Endothelial cell of umbilical vein (primary cell): ENCODE results near the gene CD74. TPM values are rescaled to one million over a fixed set of nuclear protein-coding genes. Genes with fewer than 3 reads are reported as not detected.

Source experiments
- BruUV-seq: library from RNA; stranded (reverse); fragments of 400-500 nt; replicated peaks from 2 replicates; lab custom pipeline; 2021; lab: Mats Ljungman, UMichigan
- CTCF ChIA-PET: fragments of 300-600, 350-600 bp; sonication (Branson Sonifier 250); formaldehyde crosslinking; loops from one replicate; lab custom pipeline; 2021; ENCODE audit warnings: antibody characterized with exemption, inconsistent platforms; lab: Charles Lee
- POLR2A ChIA-PET: fragments of 300-600, 350-600 bp; sonication (Branson Sonifier 250); formaldehyde crosslinking; loops from one replicate; lab custom pipeline; 2021; ENCODE audit warnings: antibody characterized with exemption, inconsistent platforms; lab: Charles Lee
- DNase-seq: peaks from one replicate; pipeline ENCODE4 v3.0.0-alpha.2; 2011; ENCODE audit warnings: low read depth, low spot score
- FAIRE-seq: peaks from 2 replicates; lab custom pipeline; 2011; peaks lifted over from hg19 to GRCh38; lab: Jason Lieb, UNC
- H2AFZ ChIP-seq: 2 replicates; pipeline ENCODE4 v1.6.0; 2012; ENCODE audit warnings: low read depth, low read length, control low read depth, inconsistent platforms
- H3K27ac ChIP-seq: 2 replicates; pipeline ENCODE4 v1.5.1; 2011; ENCODE audit warnings: low read depth, mild to moderate bottlenecking, control low read depth, low read length, moderate library complexity; ENCODE audit not compliant: insufficient read depth
- H3K27me3 ChIP-seq, 2 experiments: 2 replicates each; pipeline versions ENCODE4 v1.6.0 to v1.6.1; 2011; ENCODE audit warnings: low read length in 2 of 2, mixed read lengths in 1 of 2; ENCODE audit not compliant: control insufficient read depth in 2 of 2, insufficient read depth in 2 of 2
- H3K36me3 ChIP-seq, 2 experiments: 2 replicates in 1 of 2; 3 replicates in 1 of 2; pipeline ENCODE4 v1.5.1; 2011; ENCODE audit warnings: low read length in 2 of 2, mild to moderate bottlenecking in 1 of 2, moderate library complexity in 1 of 2; ENCODE audit not compliant: control insufficient read depth in 2 of 2, insufficient read depth in 2 of 2; ENCODE audit errors: extremely low read depth in 1 of 2
- H3K4me1 ChIP-seq: 3 replicates; pipeline ENCODE4 v1.5.1; 2011; ENCODE audit warnings: mild to moderate bottlenecking, low read length; ENCODE audit not compliant: control insufficient read depth, insufficient read depth; ENCODE audit errors: extremely low read depth
- H3K4me2 ChIP-seq: 2 replicates; pipeline ENCODE4 v1.6.1; 2011; ENCODE audit warnings: low read length, control low read depth, mixed read lengths; ENCODE audit not compliant: insufficient read depth
- H3K4me3 ChIP-seq, 3 experiments: fragments of 200-600 bp in 1 of 3; sonication (generic), shearing (Covaris generic) in 1 of 3; replicated peaks in 1 of 3; 2 replicates each; pipeline ENCODE4 v1.5.1; 2011 to 2016; ENCODE audit warnings: control low read depth in 3 of 3, low read length in 3 of 3, mild to moderate bottlenecking in 2 of 3, inconsistent platforms in 1 of 3, low read depth in 1 of 3, moderate library complexity in 1 of 3; ENCODE audit not compliant: insufficient read depth in 1 of 3
- H3K79me2 ChIP-seq: 2 replicates; pipeline ENCODE4 v1.6.0; 2012; ENCODE audit warnings: low read length, inconsistent platforms; ENCODE audit not compliant: control insufficient read depth, insufficient read depth
- H3K9ac ChIP-seq: replicated peaks from 2 replicates; pipeline ENCODE3; 2011; ENCODE audit warnings: low read length, control low read depth; ENCODE audit not compliant: insufficient read depth; ENCODE audit errors: extremely low read depth
- H3K9me1 ChIP-seq: replicated peaks from 3 replicates; pipeline ENCODE4 v1.6.0; 2011; ENCODE audit warnings: mild to moderate bottlenecking, low read length; ENCODE audit not compliant: control insufficient read depth, insufficient read depth; ENCODE audit errors: extremely low read depth
- H3K9me3 ChIP-seq: replicated peaks from 2 replicates; pipeline ENCODE4 v1.5.1; 2012; ENCODE audit warnings: low read length, inconsistent platforms; ENCODE audit not compliant: control insufficient read depth, insufficient read depth
- H4K20me1 ChIP-seq: replicated peaks from 2 replicates; pipeline ENCODE3; 2011; ENCODE audit warnings: mild to moderate bottlenecking, low read length; ENCODE audit not compliant: control insufficient read depth, insufficient read depth; ENCODE audit errors: extremely low read depth
- CTCF ChIP-seq, 2 donors: IDR thresholded peaks; 1 replicate in 1 of 2; 2 replicates in 1 of 2; pipeline ENCODE4 v1.5.1; 2011; ENCODE audit warnings: low read length in 2 of 2, mild to moderate bottlenecking in 2 of 2, moderate library complexity in 2 of 2, control low read depth in 1 of 2, inconsistent platforms in 1 of 2, low read depth in 1 of 2; ENCODE audit not compliant: insufficient read depth in 1 of 2; ENCODE audit errors: extremely low read depth in 1 of 2
- EZH2 ChIP-seq: IDR thresholded peaks from 2 replicates; pipeline ENCODE4 v1.6.1; 2012; ENCODE audit warnings: borderline replicate concordance, low read depth, mild to moderate bottlenecking, moderate library complexity, low read length, inconsistent platforms; ENCODE audit not compliant: severe bottlenecking
- FOS ChIP-seq: IDR thresholded peaks from 2 replicates; pipeline ENCODE4 v1.6.1; 2011; ENCODE audit warnings: mild to moderate bottlenecking, low read length, moderate library complexity, borderline replicate concordance; ENCODE audit not compliant: insufficient read depth
- GATA2 ChIP-seq: IDR thresholded peaks from 2 replicates; pipeline ENCODE4 v1.7.0; 2011; ENCODE audit warnings: low read depth, mild to moderate bottlenecking, moderate library complexity, mixed read lengths, low read length; ENCODE audit not compliant: insufficient read length, insufficient read depth
- JUN ChIP-seq: IDR thresholded peaks from 2 replicates; pipeline ENCODE4 v1.6.1; 2011; ENCODE audit warnings: borderline replicate concordance, low read depth; ENCODE audit not compliant: insufficient read length, insufficient read depth
- MAX ChIP-seq: IDR thresholded peaks from 2 replicates; pipeline ENCODE4 v1.6.1; 2011; ENCODE audit not compliant: insufficient read depth, insufficient read length
- MYC ChIP-seq: IDR thresholded peaks from one replicate; pipeline ENCODE4 v1.6.1; 2011; ENCODE audit warnings: mild to moderate bottlenecking, low read depth, low read length
- POLR2A ChIP-seq: IDR thresholded peaks from 2 replicates; pipeline ENCODE4 v1.6.1; 2012; ENCODE audit warnings: low read depth, mild to moderate bottlenecking, control low read depth, low read length
- POLR2AphosphoS5 ChIP-seq: IDR thresholded peaks from 2 replicates; pipeline ENCODE4 v1.6.1; 2012; ENCODE audit warnings: low read depth, mild to moderate bottlenecking, control low read depth, low read length, moderate library complexity; ENCODE audit not compliant: insufficient read depth
- dilution Hi-C: fragments of 300-500 bp; cut with MboI; formaldehyde crosslinking; loops from one replicate; pipeline ENCODE4 v1.15.0; 2019; ENCODE audit warnings: low sequenced_read_pairs; ENCODE audit not compliant: extremely low pct_ligation_motif_present
- intact Hi-C: fragments of 100-400 bp; cut with micrococcal nuclease; formaldehyde crosslinking; loops from one replicate; pipeline ENCODE4 v1.10.0; 2022
- polyA plus RNA-seq, 4 experiments: library from polyadenylated mRNA; depleted of rRNA in 3 of 4; stranded (reverse) in 3 of 4; unstranded in 1 of 4; fragments of >200 nt; gene quantifications; 2 replicates each; pipeline versions ENCODE4 v1.2.1 to v1.2.3, GENCODE V29; 2011 to 2012; ENCODE audit warnings: missing spikeins in 1 of 4
- total RNA-seq: library from RNA; stranded (reverse); gene quantifications from 2 replicates; pipeline ENCODE4 v1.2.3, GENCODE V29; 2021

CD74 gene
- total and polyA plus RNA-seq, 2 donors (not counting 3 experiments of a cell fraction or from before 2014, with no cell fraction given), result 0.62 to 1.3 TPM

- H4K20me1 ChIP-seq, result no peaks in the 10 kb centered on the region
- FAIRE-seq (no peak), DNase-seq (no peak)
- no peak overlapping the region for H3K9ac ChIP-seq
- POLR2A ChIA-PET, result no interaction called here
- no peak overlapping the region for H3K27ac ChIP-seq
- peaks cover 15 to 43% of the 10 kb centered on the region in 2 experiments for H3K36me3 ChIP-seq
- H2AFZ ChIP-seq, result no peak overlapping the region
- H3K79me2 ChIP-seq, result no peaks in the 10 kb centered on the region
- CTCF ChIA-PET, result no interaction called here
- H3K9me1 ChIP-seq, result no peaks in the 10 kb centered on the region
- H3K4me3 ChIP-seq, result no peak overlapping the region
- H3K27me3 ChIP-seq, result no peaks in the 10 kb centered on the region
- intact Hi-C loops, result no loop called here
- no TSS peak for BruUV-seq
- H3K4me2 ChIP-seq, result no peak overlapping the region
- no peaks in the 10 kb centered on the region for H3K9me3 ChIP-seq
- no peak for TF ChIP-seq MYC
- no peak for TF ChIP-seq POLR2A
- TF ChIP-seq JUN, result no peak
- no peak for TF ChIP-seq GATA2
- TF ChIP-seq FOS, result no peak
- no peak for TF ChIP-seq CTCF (IDR thresholded peaks at IDR 0.05; ENCODE audit: extremely low read depth in 1 of 2, insufficient read depth in 1 of 2, low read depth in 1 of 2, low read length in 2 of 2)
- TF ChIP-seq MAX, result no peak
- no peak for TF ChIP-seq POLR2AphosphoS5
- no peak for TF ChIP-seq EZH2
- no peaks in the 10 kb centered on the region for H3K4me1 ChIP-seq
- dilution Hi-C loops, result no loop called here
Measured at GRCh38 chr5:150384701-150385100, 28.0 kb downstream of the CD74 start.
